ENCODE measurements around the gene GPR89A. TPM values are rescaled to one million over a fixed set of nuclear protein-coding genes. Genes with fewer than 3 reads are reported as not detected.
"Not testable (repeated sequence)": the region's sequence is repeated elsewhere in the genome, so short reads cannot be mapped to it uniquely, and the experiment has no call there.

GPR89A gene
- total RNA-seq, 1 experiment from 2014 or later = 19.5 TPM

DNA sequence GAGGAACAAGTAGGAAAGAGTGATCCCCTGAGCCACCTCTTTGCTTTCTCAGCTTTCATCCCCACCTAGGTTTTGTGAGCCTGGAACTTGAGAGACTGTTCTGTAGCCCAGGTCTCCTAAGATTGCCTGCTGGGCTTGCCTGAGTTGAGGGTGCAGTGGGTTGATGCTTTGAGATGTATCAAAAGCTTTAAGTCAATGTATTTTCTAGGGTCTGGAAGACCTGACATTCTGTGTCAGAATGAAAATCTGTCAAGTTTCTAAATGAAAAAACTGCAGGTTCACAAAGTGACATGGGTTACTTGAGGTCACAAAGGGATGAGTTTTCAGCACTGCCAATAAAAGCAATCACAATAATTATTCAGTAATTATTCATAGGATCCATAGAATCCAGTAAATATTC lies 15.4 kb upstream of the GPR89A start:
- H3K4me3 ChIP-seq (replicated peaks in 1 of 2; ENCODE audit: low read depth in 1 of 2, low read length in 2 of 2); H2AFZ ChIP-seq (ENCODE audit: low read depth, low read length, poor library complexity, severe bottlenecking); ATAC-seq; H3K9me3 ChIP-seq (ENCODE audit: control insufficient read depth in 1 of 2, insufficient read depth in 1 of 2, low read depth in 1 of 2, low read length in 2 of 2); BruUV-seq (replicated peaks); DNase-seq (ENCODE audit: low read depth, low spot score); H3K9me2 ChIP-seq (ENCODE audit: insufficient read depth); H3K27ac ChIP-seq (ENCODE audit: low read depth, low read length); H4K20me1 ChIP-seq (ENCODE audit: insufficient read depth); H3K27me3 ChIP-seq (ENCODE audit: insufficient read depth, low read length); H3K9ac ChIP-seq (ENCODE audit: low read length); POLR2A ChIA-PET; CTCF ChIA-PET; H3K79me2 ChIP-seq (ENCODE audit: insufficient read depth, low read length); H3K4me2 ChIP-seq (ENCODE audit: low read length); RAD21 ChIA-PET (ENCODE audit: low non-redundant PET in 1 of 2, low total read pairs in 2 of 2, uncharacterized antibody in 2 of 2, unreplicated experiment in 2 of 2); H3K4me1 ChIP-seq (ENCODE audit: control insufficient read depth in 1 of 2, insufficient read depth in 2 of 2, low read length in 2 of 2); H3K36me3 ChIP-seq (ENCODE audit: control insufficient read depth in 1 of 2, insufficient read depth in 2 of 2, low read length in 2 of 2): not testable (repeated sequence)
- intact Hi-C loops (cut with micrococcal nuclease) = loop anchor here (10.0 kb wide), 1 partner anchor 132 kb away; no protein-coding TSS in a partner anchor

DNA sequence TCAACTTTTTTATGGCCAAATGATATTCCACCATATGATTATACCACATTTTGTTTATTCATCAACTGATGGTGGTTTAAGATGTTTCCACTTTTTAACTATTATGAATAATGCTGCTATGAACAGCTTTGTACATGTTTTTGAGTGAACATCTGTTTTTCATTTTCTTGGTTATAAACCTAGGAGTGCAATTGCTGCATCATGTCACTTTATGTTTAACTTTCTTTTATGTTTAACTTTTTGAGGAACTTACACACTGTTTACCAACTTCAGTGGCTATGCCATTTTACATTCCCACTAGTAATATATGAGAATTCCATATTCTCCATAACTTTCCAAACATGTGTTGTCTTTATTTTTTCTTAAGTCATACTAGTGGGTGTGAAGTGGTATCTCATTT lies 12.4 kb upstream of the GPR89A start:
- intact Hi-C loops (cut with micrococcal nuclease) = loop anchor here (10.0 kb wide), 1 partner anchor 129 kb away; no protein-coding TSS in a partner anchor

GRCh38 chr1:145596236-145596635 lies 11.6 kb upstream of the GPR89A start:
- ATAC-seq; H3K9me3 ChIP-seq (ENCODE audit: control insufficient read depth in 1 of 2, insufficient read depth in 1 of 2, low read depth in 1 of 2, low read length in 2 of 2); H3K36me3 ChIP-seq (ENCODE audit: control insufficient read depth in 1 of 2, insufficient read depth in 2 of 2, low read length in 2 of 2); H3K9ac ChIP-seq (ENCODE audit: low read length); H3K9me2 ChIP-seq (ENCODE audit: insufficient read depth); BruUV-seq (replicated peaks); H4K20me1 ChIP-seq (ENCODE audit: insufficient read depth); DNase-seq (ENCODE audit: low read depth, low spot score); H3K4me3 ChIP-seq (replicated peaks in 1 of 2; ENCODE audit: low read depth in 1 of 2, low read length in 2 of 2); H3K4me1 ChIP-seq (ENCODE audit: control insufficient read depth in 1 of 2, insufficient read depth in 2 of 2, low read length in 2 of 2); H3K79me2 ChIP-seq (ENCODE audit: insufficient read depth, low read length); H3K4me2 ChIP-seq (ENCODE audit: low read length); RAD21 ChIA-PET (ENCODE audit: low non-redundant PET in 1 of 2, low total read pairs in 2 of 2, uncharacterized antibody in 2 of 2, unreplicated experiment in 2 of 2); H2AFZ ChIP-seq (ENCODE audit: low read depth, low read length, poor library complexity, severe bottlenecking); CTCF ChIA-PET; H3K27me3 ChIP-seq (ENCODE audit: insufficient read depth, low read length); POLR2A ChIA-PET; H3K27ac ChIP-seq (ENCODE audit: low read depth, low read length): not testable (repeated sequence)
- intact Hi-C loops (cut with micrococcal nuclease) = loop anchor here (10.0 kb wide), 1 partner anchor 129 kb away; no protein-coding TSS in a partner anchor

More for the DNA sequence above, 12.4 kb upstream of the GPR89A start:
- H3K27me3 ChIP-seq (ENCODE audit: insufficient read depth, low read length); H3K9me3 ChIP-seq (ENCODE audit: control insufficient read depth in 1 of 2, insufficient read depth in 1 of 2, low read depth in 1 of 2, low read length in 2 of 2); H3K4me2 ChIP-seq (ENCODE audit: low read length); CTCF ChIA-PET; RAD21 ChIA-PET (ENCODE audit: low non-redundant PET in 1 of 2, low total read pairs in 2 of 2, uncharacterized antibody in 2 of 2, unreplicated experiment in 2 of 2); POLR2A ChIA-PET; BruUV-seq (replicated peaks); H3K4me1 ChIP-seq (ENCODE audit: control insufficient read depth in 1 of 2, insufficient read depth in 2 of 2, low read length in 2 of 2); H3K9me2 ChIP-seq (ENCODE audit: insufficient read depth); H3K36me3 ChIP-seq (ENCODE audit: control insufficient read depth in 1 of 2, insufficient read depth in 2 of 2, low read length in 2 of 2); H2AFZ ChIP-seq (ENCODE audit: low read depth, low read length, poor library complexity, severe bottlenecking); DNase-seq (ENCODE audit: low read depth, low spot score); H3K9ac ChIP-seq (ENCODE audit: low read length); H3K79me2 ChIP-seq (ENCODE audit: insufficient read depth, low read length); H4K20me1 ChIP-seq (ENCODE audit: insufficient read depth); H3K4me3 ChIP-seq (replicated peaks in 1 of 2; ENCODE audit: low read depth in 1 of 2, low read length in 2 of 2); ATAC-seq; H3K27ac ChIP-seq (ENCODE audit: low read depth, low read length): not testable (repeated sequence)

DNA sequence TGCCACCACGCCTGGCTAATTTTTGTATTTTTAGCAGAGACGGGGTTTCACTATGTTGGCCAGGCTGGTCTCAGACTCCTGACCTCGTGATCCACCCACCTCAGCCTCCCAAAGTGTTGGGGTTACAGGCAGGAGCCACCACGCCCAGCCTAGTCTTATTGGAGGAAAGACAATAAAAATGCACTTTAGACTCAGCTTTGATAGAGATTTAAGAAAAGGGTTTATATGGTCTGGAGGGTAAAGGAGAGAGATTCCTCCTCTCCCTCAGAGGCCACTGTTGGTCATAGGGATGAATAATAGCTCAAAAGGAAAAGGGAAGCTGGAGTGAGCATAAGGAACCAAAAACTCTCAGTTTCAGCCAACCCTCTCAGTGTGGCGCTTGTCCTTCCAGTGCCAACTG lies 8.4 kb upstream of the GPR89A start:
- RAD21 ChIA-PET (ENCODE audit: low non-redundant PET in 1 of 2, low total read pairs in 2 of 2, uncharacterized antibody in 2 of 2, unreplicated experiment in 2 of 2); BruUV-seq (replicated peaks); POLR2A ChIA-PET; H3K9me2 ChIP-seq (ENCODE audit: insufficient read depth); DNase-seq (ENCODE audit: low read depth, low spot score); H3K4me1 ChIP-seq (ENCODE audit: control insufficient read depth in 1 of 2, insufficient read depth in 2 of 2, low read length in 2 of 2); H3K27me3 ChIP-seq (ENCODE audit: insufficient read depth, low read length); H3K79me2 ChIP-seq (ENCODE audit: insufficient read depth, low read length); CTCF ChIA-PET; ATAC-seq; H3K4me3 ChIP-seq (replicated peaks in 1 of 2; ENCODE audit: low read depth in 1 of 2, low read length in 2 of 2); H3K9ac ChIP-seq (ENCODE audit: low read length); H2AFZ ChIP-seq (ENCODE audit: low read depth, low read length, poor library complexity, severe bottlenecking); H4K20me1 ChIP-seq (ENCODE audit: insufficient read depth); H3K9me3 ChIP-seq (ENCODE audit: control insufficient read depth in 1 of 2, insufficient read depth in 1 of 2, low read depth in 1 of 2, low read length in 2 of 2); H3K27ac ChIP-seq (ENCODE audit: low read depth, low read length); H3K4me2 ChIP-seq (ENCODE audit: low read length); H3K36me3 ChIP-seq (ENCODE audit: control insufficient read depth in 1 of 2, insufficient read depth in 2 of 2, low read length in 2 of 2): not testable (repeated sequence)
- intact Hi-C loops (cut with micrococcal nuclease) = loop anchor here (10.0 kb wide), 1 partner anchor 125 kb away; no protein-coding TSS in a partner anchor
